Hepatocyte (in vitro differentiated cells): Measurements from ENCODE around the gene SP2. TPM values are rescaled to one million over a fixed set of nuclear protein-coding genes. Genes with fewer than 3 reads are reported as not detected.
A peak's percentile ranks its signal among the peaks of the same experiment; 100 is the strongest.

Source experiments
- DNase-seq: peaks from one replicate; pipeline ENCODE4 v3.0.0-alpha.2; 2016; ENCODE audit warnings: low spot score
- H2AFZ ChIP-seq: fragments of 200-600 bp; sonication (generic); 2 replicates; pipeline ENCODE4 v1.6.0; 2016; ENCODE audit warnings: antibody characterized with exemption, mild to moderate bottlenecking
- H3K27ac ChIP-seq: fragments of 200-600 bp; sonication (generic); 2 replicates; pipeline ENCODE4 v1.5.1; 2016; ENCODE audit warnings: mild to moderate bottlenecking
- H3K27me3 ChIP-seq: fragments of 200-600 bp; sonication (generic); 2 replicates; pipeline ENCODE4 v1.6.1; 2016
- H3K36me3 ChIP-seq: fragments of 200-600 bp; sonication (generic); replicated peaks from 2 replicates; pipeline ENCODE4 v1.5.1; 2016; ENCODE audit warnings: low read depth; ENCODE audit not compliant: insufficient read depth
- H3K4me1 ChIP-seq: fragments of 200-600 bp; sonication (generic); 2 replicates; pipeline ENCODE4 v1.5.1; 2016; ENCODE audit warnings: mild to moderate bottlenecking, moderate library complexity; ENCODE audit not compliant: insufficient read depth
- H3K4me2 ChIP-seq: fragments of 200-600 bp; sonication (generic); 2 replicates; pipeline ENCODE4 v1.6.0; 2016
- H3K4me3 ChIP-seq: fragments of 200-600 bp; sonication (generic); 2 replicates; pipeline ENCODE4 v1.5.1; 2016; ENCODE audit warnings: mild to moderate bottlenecking
- H3K79me2 ChIP-seq: fragments of 200-600 bp; sonication (generic); 2 replicates; pipeline ENCODE4 v1.6.0; 2017; ENCODE audit warnings: mild to moderate bottlenecking
- H3K9me2 ChIP-seq: fragments of 200-600 bp; sonication (generic); replicated peaks from 2 replicates; pipeline ENCODE4 v1.6.0; 2017; ENCODE audit warnings: mild to moderate bottlenecking; ENCODE audit not compliant: insufficient read depth
- H3K9me3 ChIP-seq: fragments of 200-600 bp; sonication (generic); 2 replicates; pipeline ENCODE4 v1.5.1; 2016; ENCODE audit warnings: low read depth, mild to moderate bottlenecking
- H4K20me1 ChIP-seq: fragments of 200-600 bp; sonication (generic); 2 replicates; pipeline ENCODE4 v1.6.0; 2016; ENCODE audit warnings: mild to moderate bottlenecking; ENCODE audit not compliant: insufficient read depth, poor library complexity, severe bottlenecking
- EZH2 ChIP-seq: fragments of 200-600 bp; sonication (generic); IDR thresholded peaks from 2 replicates; pipeline ENCODE4 v1.6.1; 2016; ENCODE audit warnings: antibody characterized with exemption, mild to moderate bottlenecking, borderline replicate concordance
- EZH2phosphoT487 ChIP-seq: fragments of 200-600 bp; sonication (generic); IDR thresholded peaks from one replicate; pipeline ENCODE4 v1.6.1; 2018; ENCODE audit warnings: antibody characterized with exemption, mild to moderate bottlenecking, low read depth, moderate library complexity; ENCODE audit not compliant: unreplicated experiment, severe bottlenecking
- WGBS: methylation state at CpG from one replicate; pipeline ENCODE4 v1.1.6; 2016; ENCODE audit warnings: low lambda C conversion rate; ENCODE audit errors: missing lambda C conversion rate; 5-methylcytosine and 5-hydroxymethylcytosine counted together
- polyA plus RNA-seq: library from polyadenylated mRNA; unstranded; fragments of >200 nt; fragmentation: Nextera tagmentation; extraction: Ambion mirVana; gene quantifications from 2 replicates; pipeline ENCODE4 v1.2.1, GENCODE V29; 2016
- total RNA-seq: library from RNA; depleted of rRNA; stranded (reverse); fragments of >200 nt; gene quantifications from 2 replicates; pipeline ENCODE4 v1.2.3, GENCODE V29; 2014
- TF ChIP-seq, protein P1 (sequence below): fragments of 200-600 bp; sonication (generic); IDR thresholded peaks from 2 replicates; pipeline ENCODE4 v1.5.1; 2016; ENCODE audit warnings: antibody characterized with exemption, mild to moderate bottlenecking; ENCODE audit not compliant: poor library complexity

The SP2 gene
- total and polyA plus RNA-seq, 2 experiments from 2014 or later = 1.5 to 10.6 TPM

DNA sequence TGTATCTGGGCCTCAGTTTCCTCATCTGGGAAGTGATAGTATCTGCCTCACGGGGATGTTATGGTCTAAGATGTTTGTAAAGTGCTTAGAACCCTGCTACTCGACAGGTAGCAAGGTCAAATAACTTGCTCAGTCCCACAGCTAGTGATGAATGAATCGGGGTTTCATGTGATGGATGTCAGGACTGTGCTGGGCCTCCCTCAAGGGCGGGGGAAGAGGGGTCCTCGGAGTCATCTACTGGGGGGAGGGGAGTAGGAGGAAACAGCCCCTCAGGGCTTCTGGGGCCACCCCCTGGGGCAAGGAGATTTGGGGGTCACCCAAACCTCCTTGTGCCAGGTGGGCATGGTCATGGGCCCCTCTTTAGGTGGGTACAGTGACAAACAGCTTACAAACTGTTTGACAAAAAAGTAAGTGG lies 46.1 kb downstream of the SP2 start:
- 76% methylated on average over 5 of the region's 5 CpGs for WGBS
- Histone ChIP-seq H3K27me3 (no peaks in the 10 kb centered on the region), H3K4me2 (peak overlapping the region; percentile 74), H3K9me3 (no peaks in the 10 kb centered on the region), H3K9me2 (no peaks in the 10 kb centered on the region), H3K4me1 (no peaks in the 10 kb centered on the region), H2AFZ (no peak overlapping the region), H3K79me2 (no peaks in the 10 kb centered on the region), H3K4me3 (peak overlapping the region; percentile 13), H3K27ac (peak overlapping the region; percentile 56), H4K20me1 (no peaks in the 10 kb centered on the region), H3K36me3 (no peaks in the 10 kb centered on the region)
- TF ChIP-seq EZH2 (no peak), EZH2phosphoT487 (no peak)
- TF ChIP-seq, protein P1, sequence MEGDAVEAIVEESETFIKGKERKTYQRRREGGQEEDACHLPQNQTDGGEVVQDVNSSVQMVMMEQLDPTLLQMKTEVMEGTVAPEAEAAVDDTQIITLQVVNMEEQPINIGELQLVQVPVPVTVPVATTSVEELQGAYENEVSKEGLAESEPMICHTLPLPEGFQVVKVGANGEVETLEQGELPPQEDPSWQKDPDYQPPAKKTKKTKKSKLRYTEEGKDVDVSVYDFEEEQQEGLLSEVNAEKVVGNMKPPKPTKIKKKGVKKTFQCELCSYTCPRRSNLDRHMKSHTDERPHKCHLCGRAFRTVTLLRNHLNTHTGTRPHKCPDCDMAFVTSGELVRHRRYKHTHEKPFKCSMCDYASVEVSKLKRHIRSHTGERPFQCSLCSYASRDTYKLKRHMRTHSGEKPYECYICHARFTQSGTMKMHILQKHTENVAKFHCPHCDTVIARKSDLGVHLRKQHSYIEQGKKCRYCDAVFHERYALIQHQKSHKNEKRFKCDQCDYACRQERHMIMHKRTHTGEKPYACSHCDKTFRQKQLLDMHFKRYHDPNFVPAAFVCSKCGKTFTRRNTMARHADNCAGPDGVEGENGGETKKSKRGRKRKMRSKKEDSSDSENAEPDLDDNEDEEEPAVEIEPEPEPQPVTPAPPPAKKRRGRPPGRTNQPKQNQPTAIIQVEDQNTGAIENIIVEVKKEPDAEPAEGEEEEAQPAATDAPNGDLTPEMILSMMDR = no peak
- DNase-seq = no peak

DNA sequence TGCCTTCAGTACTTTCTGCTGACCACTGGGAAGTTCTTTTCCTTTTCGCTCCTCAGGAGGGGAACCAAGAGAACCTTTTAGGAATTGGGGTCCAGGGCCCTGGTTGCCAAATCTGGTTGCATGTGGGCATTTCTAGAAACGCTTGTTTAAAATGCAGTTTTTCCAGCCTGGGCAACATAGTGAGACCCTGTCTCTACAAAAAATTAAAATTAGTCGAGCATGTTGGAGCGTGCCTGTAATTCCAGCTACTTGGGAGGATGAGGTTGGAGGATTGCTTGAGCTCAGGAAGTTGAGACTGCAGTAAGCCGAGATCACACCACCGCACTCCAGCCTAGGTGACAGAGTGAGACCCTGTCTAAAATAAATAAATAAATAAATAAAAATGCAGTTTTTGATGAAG lies 46.5 kb downstream of the SP2 start:
- no peak for DNase-seq
- TF ChIP-seq, protein P1 = no peak
- no peak for TF ChIP-seq EZH2
- TF ChIP-seq EZH2phosphoT487 = no peak
- Histone ChIP-seq H4K20me1 (no peaks in the 10 kb centered on the region), H3K4me1 (no peaks in the 10 kb centered on the region), H3K36me3 (no peaks in the 10 kb centered on the region), H3K4me2 (peak overlapping the region; percentile 74), H3K4me3 (no peak overlapping the region), H3K27me3 (no peaks in the 10 kb centered on the region), H3K9me2 (no peaks in the 10 kb centered on the region), H3K27ac (no peak overlapping the region), H3K79me2 (no peaks in the 10 kb centered on the region), H3K9me3 (no peaks in the 10 kb centered on the region), H2AFZ (no peak overlapping the region)
- WGBS = 77% methylated on average over 6 of the region's 6 CpGs

DNA sequence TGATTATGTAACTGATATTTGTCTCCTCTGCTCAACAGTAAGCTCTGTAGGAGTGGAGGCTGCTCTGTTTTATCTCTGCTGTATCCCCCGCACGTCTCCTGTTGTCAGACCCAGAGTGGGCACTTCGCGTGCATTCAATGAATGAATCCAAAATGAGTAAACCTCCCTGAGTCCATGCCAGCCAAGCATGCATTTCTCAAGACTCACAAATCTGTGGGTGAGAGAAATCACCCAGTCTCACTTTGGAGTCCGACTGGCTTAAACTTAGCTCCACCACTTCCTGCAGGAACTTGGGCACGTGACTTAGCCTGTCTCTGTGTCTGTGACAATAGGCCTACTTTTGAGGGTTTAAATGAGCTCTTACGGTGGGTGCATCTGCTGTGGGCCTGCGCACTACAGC lies 49.0 kb downstream of the SP2 start:
- Histone ChIP-seq H3K9me3 (no peaks in the 10 kb centered on the region), H3K4me1 (peaks cover 12% of the 10 kb centered on the region), H3K4me2 (no peak overlapping the region), H3K9me2 (no peaks in the 10 kb centered on the region), H3K4me3 (no peak overlapping the region), H2AFZ (no peak overlapping the region), H3K27me3 (no peaks in the 10 kb centered on the region), H3K36me3 (no peaks in the 10 kb centered on the region), H3K79me2 (no peaks in the 10 kb centered on the region), H3K27ac (no peak overlapping the region), H4K20me1 (no peaks in the 10 kb centered on the region)
- TF ChIP-seq, protein P1 = no peak
- TF ChIP-seq EZH2 (no peak), EZH2phosphoT487 (no peak)
- WGBS = 78% methylated on average over 8 of the region's 8 CpGs
- no peak for DNase-seq
